Activated CD8-positive, alpha-beta T cell treated with anti-CD3 and anti-CD28 coated beads for 36 hours (primary cell): ENCODE data around the gene GPR31. TPM values are rescaled to one million over a fixed set of nuclear protein-coding genes. Genes with fewer than 3 reads are reported as not detected.

Source experiments
- ATAC-seq: fragments of 200-7000 bp; cut with Tn5 transposase; one replicate; pipeline ENCODE4 v1.10.0; 2021; ENCODE audit warnings: mild to moderate bottlenecking, moderate library complexity
- CTCF ChIA-PET: fragments of 350-600 bp; sonication (Branson Sonifier 250); formaldehyde crosslinking; loops from one replicate; lab custom pipeline; 2021; ENCODE audit warnings: antibody characterized with exemption; lab: Charles Lee
- POLR2A ChIA-PET: fragments of 350-600 bp; sonication (Branson Sonifier 250); formaldehyde crosslinking; loops from one replicate; lab custom pipeline; 2021; ENCODE audit warnings: antibody characterized with exemption; lab: Charles Lee
- DNase-seq: peaks from one replicate; pipeline ENCODE4 v3.0.0-alpha.2; 2020
- H3K27ac Mint-ChIP-seq: one replicate; pipeline ENCODE4 v1.8.0; 2021; ENCODE audit warnings: mild to moderate bottlenecking, mixed read lengths
- H3K27me3 Mint-ChIP-seq: one replicate; pipeline ENCODE4 v1.8.0; 2021; ENCODE audit warnings: mixed read lengths
- H3K36me3 Mint-ChIP-seq: one replicate; pipeline ENCODE4 v1.8.0; 2021; ENCODE audit warnings: low read depth, mixed read lengths
- H3K4me1 Mint-ChIP-seq: one replicate; pipeline ENCODE4 v1.8.0; 2021; ENCODE audit warnings: low read depth, mixed read lengths
- H3K4me3 Mint-ChIP-seq: one replicate; pipeline ENCODE4 v1.8.0; 2021; ENCODE audit warnings: mild to moderate bottlenecking, moderate library complexity, mixed read lengths
- H3K9me3 Mint-ChIP-seq: one replicate; pipeline ENCODE4 v1.8.0; 2021; ENCODE audit warnings: mixed read lengths
- intact Hi-C: fragments of 100-400 bp; cut with micrococcal nuclease; formaldehyde crosslinking; loops from one replicate; pipeline ENCODE4 v1.10.0; 2022
- total RNA-seq, 2 experiments: library from RNA; stranded (reverse); gene quantifications; one replicate each; pipeline ENCODE4 v1.2.3, GENCODE V29; 2021
- TF ChIP-seq, protein P1 (sequence below): fragments of 200-600 bp; IDR thresholded peaks from one replicate; pipeline ENCODE4 v1.8.0; 2022; ENCODE audit warnings: antibody characterized with exemption, mild to moderate bottlenecking

Gene GPR31
- total RNA-seq, 2 experiments from 2014 or later = not detected

DNA sequence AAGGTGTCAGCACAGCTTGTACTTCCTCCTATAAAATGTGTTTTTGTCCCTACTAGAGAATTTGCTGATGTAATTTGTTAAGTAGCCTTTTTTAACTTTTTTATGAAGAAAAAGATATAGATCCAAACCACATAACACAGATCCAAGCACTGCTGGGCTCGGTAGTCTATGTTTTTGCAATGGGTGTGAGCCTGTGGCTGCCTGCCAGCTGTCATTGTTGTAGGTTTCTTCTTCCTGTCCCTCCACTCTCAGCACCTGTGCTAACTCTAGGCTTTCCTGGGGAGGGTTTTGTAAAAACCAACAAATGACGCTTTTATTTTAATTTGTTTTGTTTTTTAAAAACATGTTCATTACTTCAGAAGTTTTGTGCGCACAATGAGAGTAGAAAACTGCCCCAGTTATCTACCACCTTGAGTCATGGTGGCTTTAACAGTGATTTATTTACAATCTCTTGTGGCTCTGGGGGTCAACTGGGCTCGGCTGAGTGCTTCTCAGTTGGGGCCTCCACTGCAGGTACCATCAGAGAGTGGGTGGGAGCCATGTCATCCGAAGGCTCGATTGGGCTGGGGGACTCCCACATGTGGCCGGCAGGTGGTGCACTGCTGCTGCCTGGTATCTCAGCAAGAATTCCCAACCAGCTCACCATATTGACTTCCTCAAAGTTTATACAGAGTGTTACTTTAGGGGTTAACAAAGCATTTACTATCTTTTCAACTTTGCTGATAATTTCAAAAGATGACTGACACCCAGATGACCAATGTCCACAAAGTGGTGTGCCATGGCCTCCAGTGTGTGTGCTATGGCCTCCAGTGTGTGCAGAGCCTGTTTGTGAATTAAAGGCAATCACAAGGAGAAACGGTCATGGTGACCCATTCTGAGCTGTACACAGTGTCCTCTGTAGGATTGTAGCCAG is 37.9 kb downstream of the GPR31 start:
- ATAC-seq (no peak), DNase-seq (no peak)
- Mint-ChIP-seq H3K4me3 (no peak overlapping the region), H3K9me3 (no peaks in the 10 kb centered on the region), H3K36me3 (no peaks in the 10 kb centered on the region), H3K27ac (no peak overlapping the region), H3K27me3 (no peaks in the 10 kb centered on the region), H3K4me1 (peaks cover 36% of the 10 kb centered on the region)
- intact Hi-C loops = no loop called here
- POLR2A ChIA-PET = interaction anchor here (0.5 kb wide), 1 partner anchor 59 kb away, joined by 3 read pairs; no protein-coding TSS in a partner anchor
- CTCF ChIA-PET = interaction anchor here (0.9 to 2.5 kb wide), 2 partner anchors 19 to 22 kb away, joined by 3 to 9 read pairs; no protein-coding TSS in a partner anchor
- TF ChIP-seq, protein P1, sequence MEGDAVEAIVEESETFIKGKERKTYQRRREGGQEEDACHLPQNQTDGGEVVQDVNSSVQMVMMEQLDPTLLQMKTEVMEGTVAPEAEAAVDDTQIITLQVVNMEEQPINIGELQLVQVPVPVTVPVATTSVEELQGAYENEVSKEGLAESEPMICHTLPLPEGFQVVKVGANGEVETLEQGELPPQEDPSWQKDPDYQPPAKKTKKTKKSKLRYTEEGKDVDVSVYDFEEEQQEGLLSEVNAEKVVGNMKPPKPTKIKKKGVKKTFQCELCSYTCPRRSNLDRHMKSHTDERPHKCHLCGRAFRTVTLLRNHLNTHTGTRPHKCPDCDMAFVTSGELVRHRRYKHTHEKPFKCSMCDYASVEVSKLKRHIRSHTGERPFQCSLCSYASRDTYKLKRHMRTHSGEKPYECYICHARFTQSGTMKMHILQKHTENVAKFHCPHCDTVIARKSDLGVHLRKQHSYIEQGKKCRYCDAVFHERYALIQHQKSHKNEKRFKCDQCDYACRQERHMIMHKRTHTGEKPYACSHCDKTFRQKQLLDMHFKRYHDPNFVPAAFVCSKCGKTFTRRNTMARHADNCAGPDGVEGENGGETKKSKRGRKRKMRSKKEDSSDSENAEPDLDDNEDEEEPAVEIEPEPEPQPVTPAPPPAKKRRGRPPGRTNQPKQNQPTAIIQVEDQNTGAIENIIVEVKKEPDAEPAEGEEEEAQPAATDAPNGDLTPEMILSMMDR = no peak

DNA sequence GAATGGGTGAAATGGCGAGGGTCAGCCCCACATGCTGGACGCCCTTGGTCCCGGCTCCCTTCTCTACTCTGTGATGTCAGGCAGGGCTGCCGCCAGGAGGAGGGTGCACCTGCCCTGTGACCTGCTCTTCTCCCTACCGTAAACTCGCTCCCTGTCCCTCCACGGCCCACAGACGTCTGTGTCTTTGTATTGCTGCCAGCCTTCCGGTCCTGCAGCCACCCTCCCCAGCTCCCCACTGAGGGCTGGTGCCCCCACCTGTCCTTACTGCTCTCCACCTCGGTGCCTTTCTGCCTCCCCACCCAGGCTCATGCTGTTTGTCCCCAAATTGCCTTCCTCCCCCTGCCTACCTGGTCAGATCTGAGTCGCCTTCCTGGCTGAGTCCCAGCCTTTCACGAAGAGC is 38.9 kb downstream of the GPR31 start:
- ATAC-seq (no peak), DNase-seq (no peak)
- no peaks in the 10 kb centered on the region for H3K9me3 Mint-ChIP-seq
- no peaks in the 10 kb centered on the region for H3K36me3 Mint-ChIP-seq
- intact Hi-C loops = no loop called here
- peak overlapping the region; percentile 5 for H3K4me3 Mint-ChIP-seq
- TF ChIP-seq, protein P1 = no peak
- H3K4me1 Mint-ChIP-seq = peaks cover 38% of the 10 kb centered on the region
- peak overlapping the region; percentile 18 for H3K27ac Mint-ChIP-seq
- H3K27me3 Mint-ChIP-seq = no peaks in the 10 kb centered on the region
- ChIA-PET CTCF (interaction anchor here (0.9 kb wide), 1 partner anchor 20 kb away, joined by 3 read pairs; no protein-coding TSS in a partner anchor), POLR2A (no interaction called here)

DNA sequence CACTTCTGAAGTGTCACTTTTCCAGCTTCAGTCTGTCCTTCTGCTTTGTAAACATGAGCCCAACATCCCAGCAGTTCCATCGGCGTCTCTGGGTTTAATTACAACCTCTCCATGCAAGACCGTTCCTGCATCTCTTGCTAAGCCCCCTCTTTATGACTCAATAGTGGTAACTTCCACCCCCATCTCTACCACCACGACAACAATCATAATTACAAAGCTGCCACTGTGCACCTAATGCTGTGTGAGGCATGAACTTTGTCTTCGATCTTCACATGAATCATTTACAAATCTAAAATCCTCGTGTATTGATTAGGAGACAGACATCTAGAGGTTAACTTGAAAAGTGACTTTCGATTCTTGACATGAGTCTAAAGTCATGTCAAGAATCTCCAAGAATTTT is 39.8 kb downstream of the GPR31 start:
- Mint-ChIP-seq H3K27me3 (no peaks in the 10 kb centered on the region), H3K4me1 (peaks cover 40% of the 10 kb centered on the region), H3K27ac (no peak overlapping the region), H3K4me3 (no peak overlapping the region), H3K9me3 (no peaks in the 10 kb centered on the region), H3K36me3 (no peaks in the 10 kb centered on the region)
- ATAC-seq (peak; percentile 31), DNase-seq (no peak)
- CTCF ChIA-PET = interaction anchor here (1.2 kb wide), 1 partner anchor 75 kb away, joined by 3 read pairs; no protein-coding TSS in a partner anchor
- intact Hi-C loops = no loop called here
- POLR2A ChIA-PET = no interaction called here
- TF ChIP-seq, protein P1 = no peak

GRCh38 chr6:167116838-167117228 is 40.9 kb downstream of the GPR31 start:
- Mint-ChIP-seq H3K36me3 (no peaks in the 10 kb centered on the region), H3K4me3 (no peak overlapping the region), H3K9me3 (no peaks in the 10 kb centered on the region), H3K4me1 (peaks cover 45% of the 10 kb centered on the region), H3K27me3 (no peaks in the 10 kb centered on the region), H3K27ac (no peak overlapping the region)
- ChIA-PET POLR2A (no interaction called here), CTCF (no interaction called here)
- TF ChIP-seq, protein P1 = no peak
- no peak for DNase-seq
- intact Hi-C loops = no loop called here
- ATAC-seq = no peak
